IPS-20b (cell line): Measurements from ENCODE around the gene THEM5.

Experiments
- H3K27ac ChIP-seq: one replicate; pipeline ENCODE4 v1.5.1; 2013; ENCODE audit warnings: low read length
- H3K27me3 ChIP-seq: 2 replicates; pipeline ENCODE4 v1.6.1; 2013; ENCODE audit warnings: mild to moderate bottlenecking, low read length, inconsistent platforms; ENCODE audit not compliant: insufficient read depth
- H3K36me3 ChIP-seq: 2 replicates; pipeline ENCODE4 v1.6.1; 2013; ENCODE audit warnings: low read depth, mild to moderate bottlenecking, inconsistent platforms, low read length, moderate library complexity; ENCODE audit not compliant: insufficient read depth
- H3K4me1 ChIP-seq: 2 replicates; pipeline ENCODE4 v1.6.1; 2013; ENCODE audit warnings: mild to moderate bottlenecking, control low read depth, inconsistent platforms, low read length, moderate library complexity; ENCODE audit not compliant: insufficient read depth
- H3K4me3 ChIP-seq: 2 replicates; pipeline ENCODE4 v1.5.1; 2013; ENCODE audit warnings: mild to moderate bottlenecking, low read length, inconsistent platforms
- H3K9ac ChIP-seq: 2 replicates; pipeline ENCODE4 v1.6.1; 2013; ENCODE audit warnings: low read depth, mild to moderate bottlenecking, inconsistent platforms, low read length, moderate library complexity
- H3K9me3 ChIP-seq: 2 replicates; pipeline ENCODE4 v1.6.1; 2013; ENCODE audit warnings: mild to moderate bottlenecking, low read depth, low read length, inconsistent platforms; ENCODE audit not compliant: insufficient read depth

The THEM5 gene

DNA sequence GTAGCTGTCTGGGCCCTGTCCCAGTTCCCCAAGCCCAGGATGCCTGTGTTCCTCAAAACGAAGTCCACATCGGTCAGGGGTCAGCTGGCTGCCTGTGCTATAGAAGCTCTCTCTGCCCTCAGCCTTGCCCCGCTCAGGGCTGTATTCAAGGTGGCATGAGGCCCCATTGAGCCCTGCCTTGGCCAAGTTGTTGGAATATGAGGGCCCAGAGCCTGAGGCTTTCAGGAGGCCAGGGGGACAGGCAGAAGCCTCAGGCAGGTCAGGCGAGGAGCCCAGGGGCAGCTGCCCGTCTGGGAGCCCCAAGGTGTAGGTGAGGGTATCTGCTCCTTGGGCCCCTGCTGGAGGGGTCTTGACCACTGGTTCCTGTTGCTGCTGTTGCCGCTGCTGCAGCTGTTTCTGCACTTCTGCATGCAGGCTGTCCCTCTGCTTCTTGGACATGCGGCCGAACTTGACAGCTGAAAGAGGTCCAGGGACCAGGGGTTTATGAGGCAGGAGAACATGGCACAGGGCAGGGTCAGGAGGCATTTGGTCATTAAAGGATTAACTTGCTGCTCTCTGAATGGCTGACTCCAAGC, 38.5 kb downstream of the THEM5 start:
- H3K27me3 ChIP-seq: no peaks in the 10 kb centered on the region
- no peak overlapping the region for H3K9ac ChIP-seq
- H3K36me3 ChIP-seq: no peaks in the 10 kb centered on the region
- H3K9me3 ChIP-seq: no peaks in the 10 kb centered on the region
- H3K4me3 ChIP-seq: no peak overlapping the region
- H3K27ac ChIP-seq: no peak overlapping the region
- peaks cover 3% of the 10 kb centered on the region; the same call in 1 of the 2 replicates for H3K4me1 ChIP-seq

DNA sequence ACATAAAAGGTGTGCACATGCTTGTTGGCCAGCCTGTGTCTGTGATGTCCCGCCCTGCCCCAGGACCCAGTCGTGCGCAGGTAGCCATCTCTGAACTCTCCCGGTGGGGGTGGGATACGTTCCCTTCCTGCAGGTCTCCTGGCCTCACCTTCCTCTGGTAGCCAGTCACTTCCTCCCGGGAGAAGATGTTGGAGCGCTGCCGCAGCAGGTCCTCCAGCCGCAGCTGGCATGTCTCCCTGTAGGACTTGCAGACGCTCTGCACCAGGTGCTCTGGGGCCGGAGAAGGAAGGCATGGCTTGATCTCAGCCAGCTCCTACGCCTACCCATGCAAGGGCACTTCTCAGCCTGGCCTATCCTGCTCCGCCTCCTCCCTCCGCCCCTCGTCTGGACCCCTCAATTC, 39.1 kb downstream of the THEM5 start:
- no peak overlapping the region for H3K9ac ChIP-seq
- no peaks in the 10 kb centered on the region for H3K9me3 ChIP-seq
- no peaks in the 10 kb centered on the region for H3K36me3 ChIP-seq
- no peak overlapping the region for H3K27ac ChIP-seq
- no peaks in the 10 kb centered on the region for H3K27me3 ChIP-seq
- peaks cover 9% of the 10 kb centered on the region for H3K4me1 ChIP-seq
- no peak overlapping the region for H3K4me3 ChIP-seq

DNA sequence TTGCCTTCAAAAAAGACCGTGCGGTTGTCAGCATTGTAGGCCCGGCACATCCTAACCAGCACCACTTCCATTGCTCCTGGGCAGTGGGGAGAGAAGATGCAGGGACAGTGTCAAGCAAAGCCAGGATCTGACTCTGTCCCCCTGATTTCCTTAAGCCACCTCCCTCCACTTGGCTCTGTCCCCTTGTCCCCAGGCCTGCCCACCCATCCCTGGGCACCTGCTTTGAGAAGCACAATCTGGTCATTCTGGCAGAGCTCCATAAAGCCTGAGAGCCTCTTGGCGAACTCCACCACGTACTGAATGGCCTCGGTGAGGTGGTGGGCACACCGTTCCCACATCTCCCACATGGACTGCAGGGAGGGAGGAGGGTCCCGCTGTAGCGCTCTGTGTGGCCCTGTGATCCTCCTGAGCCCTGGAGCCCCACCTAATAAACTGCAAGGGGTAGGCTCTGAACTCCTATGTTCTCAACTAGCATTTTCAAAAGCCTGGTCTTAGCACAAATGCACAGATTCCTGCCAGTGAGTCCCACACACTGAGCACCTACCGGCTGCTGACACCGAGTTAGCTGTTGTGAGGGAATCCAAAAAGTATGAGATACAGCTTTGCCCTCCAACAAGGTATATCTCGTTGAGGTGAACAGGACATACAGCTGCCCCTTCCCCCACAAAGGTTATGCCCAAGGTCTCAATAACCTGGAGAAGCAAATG, 40.1 kb downstream of the THEM5 start:
- Histone ChIP-seq H3K27ac (no peak overlapping the region), H3K9me3 (no peaks in the 10 kb centered on the region), H3K9ac (no peak overlapping the region), H3K4me1 (peaks cover 11% of the 10 kb centered on the region), H3K4me3 (no peak overlapping the region), H3K27me3 (no peaks in the 10 kb centered on the region), H3K36me3 (no peaks in the 10 kb centered on the region)

- H3K9ac ChIP-seq: no peak overlapping the region
- peaks cover 11% of the 10 kb centered on the region for H3K4me1 ChIP-seq
- H3K27me3 ChIP-seq: no peaks in the 10 kb centered on the region
- H3K27ac ChIP-seq: no peak overlapping the region
- no peak overlapping the region for H3K4me3 ChIP-seq
- H3K9me3 ChIP-seq: no peaks in the 10 kb centered on the region
- no peaks in the 10 kb centered on the region for H3K36me3 ChIP-seq
These were observed 42.3 kb downstream of the THEM5 start for GRCh38 chr1:151811181-151811580.

DNA sequence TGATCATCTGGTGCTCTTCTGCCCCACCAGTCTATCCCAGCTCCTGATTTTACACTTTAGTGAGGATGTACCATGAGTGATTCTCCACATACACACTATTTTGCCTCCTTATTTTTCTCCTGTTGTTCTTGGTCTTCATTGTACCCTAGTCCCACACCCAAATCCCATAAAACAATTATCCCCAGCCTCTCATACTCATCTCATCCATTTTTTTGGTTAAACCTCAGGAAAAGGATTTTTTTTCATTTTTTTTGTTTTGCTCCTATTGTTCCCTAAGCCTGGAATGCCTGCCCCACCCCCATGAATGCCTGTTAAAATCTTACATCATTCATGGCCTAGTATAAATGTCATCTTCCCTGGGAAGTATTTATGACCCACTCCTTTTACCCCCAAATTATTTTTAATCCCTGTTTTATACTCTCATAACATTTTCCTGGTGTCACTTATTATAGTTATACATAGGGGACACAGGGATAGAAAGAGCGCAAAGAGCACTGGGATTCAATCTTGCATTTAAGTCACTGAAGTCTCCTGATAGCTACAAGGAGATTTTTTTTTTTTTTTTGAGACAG, 43.4 kb downstream of the THEM5 start:
- no peaks in the 10 kb centered on the region for H3K27me3 ChIP-seq
- H3K36me3 ChIP-seq: no peaks in the 10 kb centered on the region
- H3K27ac ChIP-seq: no peak overlapping the region
- no peaks in the 10 kb centered on the region for H3K9me3 ChIP-seq
- peaks cover 11% of the 10 kb centered on the region for H3K4me1 ChIP-seq
- H3K4me3 ChIP-seq: no peak overlapping the region
- peak overlapping the region; percentile 32; the same call in 1 of the 2 replicates for H3K9ac ChIP-seq

DNA sequence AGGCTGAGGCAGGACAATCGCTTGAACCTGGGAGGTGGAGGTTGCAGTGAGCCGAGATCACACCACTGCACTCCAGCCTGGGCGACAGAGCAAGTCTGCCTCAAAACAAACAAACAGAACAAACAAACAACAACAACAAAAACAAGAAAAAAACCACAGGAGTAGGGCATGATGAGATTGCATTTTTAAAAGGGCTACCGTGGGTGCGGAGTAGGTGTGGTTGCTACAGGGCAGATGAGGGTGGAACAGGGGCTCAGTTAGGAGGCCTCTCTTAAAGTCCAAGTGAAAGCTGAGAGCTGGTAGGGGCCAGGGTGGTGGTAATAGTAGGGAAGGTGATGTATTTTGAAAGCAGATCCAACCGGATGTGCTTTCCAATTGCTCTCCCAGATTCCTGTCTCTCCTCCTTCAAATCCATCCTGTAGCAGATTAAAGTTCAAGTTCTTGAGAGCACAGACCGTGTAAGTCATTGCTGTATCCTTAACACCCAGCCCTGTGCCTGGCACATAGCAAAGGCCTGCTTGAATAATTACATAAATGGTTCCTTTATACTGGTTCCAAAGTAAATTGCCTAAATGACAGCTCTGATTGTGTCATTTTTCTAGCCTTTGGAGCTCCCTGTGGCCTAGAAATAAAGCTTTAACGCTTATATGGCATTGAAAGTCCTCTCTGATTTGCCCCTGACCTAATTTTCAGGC, 44.1 kb downstream of the THEM5 start:
- no peak overlapping the region for H3K27ac ChIP-seq
- no peaks in the 10 kb centered on the region for H3K9me3 ChIP-seq
- peak overlapping the region; percentile 32; the same call in 1 of the 2 replicates for H3K9ac ChIP-seq
- no peaks in the 10 kb centered on the region for H3K36me3 ChIP-seq
- H3K4me1 ChIP-seq: peaks cover 11% of the 10 kb centered on the region
- no peak overlapping the region for H3K4me3 ChIP-seq
- no peaks in the 10 kb centered on the region for H3K27me3 ChIP-seq

DNA sequence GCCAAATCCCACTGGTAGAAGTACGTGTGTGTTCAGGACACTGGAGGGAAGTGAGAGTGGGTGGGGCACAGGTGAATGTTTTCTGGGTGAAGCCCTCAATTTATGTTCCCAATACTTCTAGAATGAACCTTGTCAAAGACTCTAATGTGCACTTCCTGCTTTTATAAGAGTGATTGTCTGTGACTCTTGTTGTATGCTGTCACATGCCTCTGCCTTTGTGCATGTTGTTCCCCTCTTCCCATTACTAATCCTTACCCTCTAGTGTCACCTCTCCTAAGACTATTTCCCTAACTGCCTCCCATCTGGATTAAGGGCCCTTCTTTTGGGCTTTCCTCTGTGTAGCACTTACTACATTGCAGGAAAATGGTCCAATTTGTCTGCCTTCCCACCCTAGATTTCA, 45.7 kb downstream of the THEM5 start:
- Histone ChIP-seq H3K9me3 (no peaks in the 10 kb centered on the region), H3K9ac (no peak overlapping the region), H3K36me3 (no peaks in the 10 kb centered on the region), H3K4me3 (no peak overlapping the region), H3K27ac (no peak overlapping the region), H3K4me1 (peaks cover 11% of the 10 kb centered on the region), H3K27me3 (no peaks in the 10 kb centered on the region)

- no peaks in the 10 kb centered on the region for H3K27me3 ChIP-seq
- H3K36me3 ChIP-seq: no peaks in the 10 kb centered on the region
- H3K4me3 ChIP-seq: no peak overlapping the region
- peaks cover 11% of the 10 kb centered on the region for H3K4me1 ChIP-seq
- no peak overlapping the region for H3K27ac ChIP-seq
- no peaks in the 10 kb centered on the region for H3K9me3 ChIP-seq
- H3K9ac ChIP-seq: no peak overlapping the region
These were observed 46.4 kb downstream of the THEM5 start for GRCh38 chr1:151807131-151807530.

DNA sequence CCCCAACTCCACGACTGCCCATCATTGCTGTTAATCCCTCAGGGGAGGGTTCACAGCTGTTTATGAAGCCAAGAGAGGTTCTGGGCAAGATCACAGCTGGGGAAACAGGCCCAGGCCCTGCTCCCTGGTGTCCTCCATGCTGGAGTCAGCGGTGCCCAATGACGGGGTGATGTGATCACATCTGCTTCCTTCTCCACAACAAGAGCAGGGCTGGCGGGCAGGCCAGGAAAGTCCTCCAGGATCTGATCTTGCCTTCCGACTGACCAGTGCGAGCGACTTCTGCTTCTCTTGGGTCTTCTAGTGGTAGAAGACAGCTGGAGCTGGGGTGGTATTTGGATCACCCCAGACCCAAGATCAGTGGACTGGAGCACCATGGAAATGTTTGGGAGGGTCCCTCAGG, 47.3 kb downstream of the THEM5 start:
- H3K36me3 ChIP-seq: no peaks in the 10 kb centered on the region
- H3K9ac ChIP-seq: no peak overlapping the region
- no peaks in the 10 kb centered on the region for H3K9me3 ChIP-seq
- H3K27ac ChIP-seq: no peak overlapping the region
- no peaks in the 10 kb centered on the region for H3K27me3 ChIP-seq
- no peak overlapping the region for H3K4me3 ChIP-seq
- H3K4me1 ChIP-seq: peaks cover 11% of the 10 kb centered on the region

- peaks cover 10% of the 10 kb centered on the region for H3K4me1 ChIP-seq
- H3K9ac ChIP-seq: no peak within 1 kb of the TSS
- H3K4me3 ChIP-seq: no peak within 1 kb of the TSS
- no peaks in the 10 kb centered on the region for H3K9me3 ChIP-seq
- H3K27ac ChIP-seq: no peak within 1 kb of the TSS
- no peaks in the 10 kb centered on the region for H3K27me3 ChIP-seq
- H3K36me3 ChIP-seq: no peaks in the 10 kb centered on the region
These were observed 48.3 kb downstream of the THEM5 start, which contains the start of gene LINGO4 for GRCh38 chr1:151805066-151805820. LINGO4 (minus strand) TSS chr1:151805419; CDS start chr1:151802704, 2,715 bp downstream.

- H3K27me3 ChIP-seq: no peaks in the 10 kb centered on the region
- H3K9ac ChIP-seq: no peak overlapping the region
- H3K36me3 ChIP-seq: no peaks in the 10 kb centered on the region
- no peaks in the 10 kb centered on the region for H3K9me3 ChIP-seq
- no peak overlapping the region for H3K27ac ChIP-seq
- H3K4me1 ChIP-seq: no peaks in the 10 kb centered on the region
- H3K4me3 ChIP-seq: no peak overlapping the region
These were observed 49.6 kb downstream of the THEM5 start for GRCh38 chr1:151803915-151804314.
